GM13977 (cell line): ENCODE measurements around the gene SLIT1.

Experiments
- DNase-seq: peaks from one replicate; pipeline ENCODE4 v3.0.0; 2012; ENCODE audit warnings: low spot score
- CTCF ChIP-seq: IDR thresholded peaks from 2 replicates; pipeline ENCODE4 v1.5.1; 2012; ENCODE audit warnings: mild to moderate bottlenecking, control low read depth; ENCODE audit not compliant: insufficient read depth; ENCODE audit errors: extremely low read depth, missing control alignments
- in situ Hi-C: fragments of 300-500 bp; cut with MboI; formaldehyde crosslinking; loops from one replicate; pipeline ENCODE4 v1.12.0; 2022; ENCODE audit warnings: low sequenced_read_pairs, low pct_unique_long_range_greater_than_20kb, mixed read lengths, inconsistent platforms; ENCODE audit not compliant: unreplicated experiment

SLIT1 gene

GRCh38 chr10:97047788-97048187 is 138.0 kb downstream of the SLIT1 start:
- DNase-seq = no peak
- in situ Hi-C loops = loop anchor here (25.0 kb wide), 1 partner anchor 660 kb away; no protein-coding TSS in a partner anchor
- no peak for TF ChIP-seq CTCF

GRCh38 chr10:97047083-97047736 is 138.5 kb downstream of the SLIT1 start:
- no peak for DNase-seq
- no peak for TF ChIP-seq CTCF
- in situ Hi-C loops = loop anchor here (25.0 kb wide), 1 partner anchor 660 kb away; no protein-coding TSS in a partner anchor

- no peak for DNase-seq
- in situ Hi-C loops = loop anchor here (25.0 kb wide), 1 partner anchor 659 kb away; no protein-coding TSS in a partner anchor
- TF ChIP-seq CTCF = no peak
Measured at GRCh38 chr10:97046456-97047082, 139.2 kb downstream of the SLIT1 start.

GRCh38 chr10:97043563-97043855 is 142.2 kb downstream of the SLIT1 start:
- no peak for TF ChIP-seq CTCF
- no peak for DNase-seq
- in situ Hi-C loops = loop anchor here (25.0 kb wide), 1 partner anchor 656 kb away; no protein-coding TSS in a partner anchor

- TF ChIP-seq CTCF = no peak
- in situ Hi-C loops = loop anchor here (25.0 kb wide), 1 partner anchor 656 kb away; no protein-coding TSS in a partner anchor
- DNase-seq = no peak
Measured at GRCh38 chr10:97042716-97043562, 142.8 kb downstream of the SLIT1 start.

- TF ChIP-seq CTCF = no peak
- in situ Hi-C loops = loop anchor here (25.0 kb wide), 1 partner anchor 655 kb away; no protein-coding TSS in a partner anchor
- DNase-seq = no peak
Measured at GRCh38 chr10:97042081-97042480, 143.7 kb downstream of the SLIT1 start.
